Activated CD4-positive, alpha-beta T cell treated with anti-CD3 and anti-CD28 coated beads for 4 hours (primary cell): Measurements from ENCODE around the gene LRRIQ1.
"Not testable (repeated sequence)": the region's sequence is repeated elsewhere in the genome, so short reads cannot be mapped to it uniquely, and the experiment has no call there.

Experiments used
- DNase-seq, 2 donors: peaks; one replicate each; pipeline ENCODE4 v3.0.0-alpha.2; 2020

Gene LRRIQ1

GRCh38 chr12:85224339-85224738 is 188.2 kb downstream of the LRRIQ1 start:
- DNase-seq = not testable (repeated sequence)

GRCh38 chr12:85225501-85225900 is 189.3 kb downstream of the LRRIQ1 start:
- DNase-seq = no peak

GRCh38 chr12:85237327-85237726 is 201.2 kb downstream of the LRRIQ1 start:
- DNase-seq = no peak

GRCh38 chr12:85244561-85244960 is 208.4 kb downstream of the LRRIQ1 start:
- DNase-seq = no peak

- no peak for DNase-seq
Observed at GRCh38 chr12:85253853-85254252, 217.7 kb downstream of the LRRIQ1 start.

GRCh38 chr12:85257671-85258070 is 221.5 kb downstream of the LRRIQ1 start:
- DNase-seq = no peak

GRCh38 chr12:85260447-85260846 is 224.3 kb downstream of the LRRIQ1 start:
- DNase-seq = no peak

- no peak for DNase-seq
Observed at GRCh38 chr12:85260896-85261295, 224.7 kb downstream of the LRRIQ1 start.

GRCh38 chr12:85266356-85266755 is 230.2 kb downstream of the LRRIQ1 start:
- DNase-seq = no peak

- no peak for DNase-seq
Observed at GRCh38 chr12:85273381-85274314, 237.5 kb downstream of the LRRIQ1 start.

GRCh38 chr12:85274315-85274651 is 238.1 kb downstream of the LRRIQ1 start:
- DNase-seq = no peak

- no peak for DNase-seq
Observed at GRCh38 chr12:85275374-85275773, 239.2 kb downstream of the LRRIQ1 start.

- DNase-seq = no peak
Observed at GRCh38 chr12:85277191-85277590, 241.0 kb downstream of the LRRIQ1 start.

- no peak for DNase-seq
Observed at GRCh38 chr12:85277900-85278597, 241.9 kb downstream of the LRRIQ1 start.

GRCh38 chr12:85278598-85279448 is 242.7 kb downstream of the LRRIQ1 start:
- no peak for DNase-seq

GRCh38 chr12:85279449-85280164 is 243.5 kb downstream of the LRRIQ1 start:
- DNase-seq = no peak

- no peak for DNase-seq
Observed at GRCh38 chr12:85280165-85280983, 244.2 kb downstream of the LRRIQ1 start, which contains the start of gene ALX1. TSS of gene ALX1 (plus strand) at chr12:85280220. CDS start at chr12:85280262, 42 bp downstream.

GRCh38 chr12:85280984-85281630 is 245.0 kb downstream of the LRRIQ1 start:
- no peak for DNase-seq

- DNase-seq = no peak
Observed at GRCh38 chr12:85281636-85282312, 245.6 kb downstream of the LRRIQ1 start.

- DNase-seq = no peak
Observed at GRCh38 chr12:85283560-85283959, 247.4 kb downstream of the LRRIQ1 start.
